Measurements from ENCODE around the gene CXXC1.
A peak's percentile ranks its signal among the peaks of the same experiment; 100 is the strongest.

The CXXC1 gene

DNA sequence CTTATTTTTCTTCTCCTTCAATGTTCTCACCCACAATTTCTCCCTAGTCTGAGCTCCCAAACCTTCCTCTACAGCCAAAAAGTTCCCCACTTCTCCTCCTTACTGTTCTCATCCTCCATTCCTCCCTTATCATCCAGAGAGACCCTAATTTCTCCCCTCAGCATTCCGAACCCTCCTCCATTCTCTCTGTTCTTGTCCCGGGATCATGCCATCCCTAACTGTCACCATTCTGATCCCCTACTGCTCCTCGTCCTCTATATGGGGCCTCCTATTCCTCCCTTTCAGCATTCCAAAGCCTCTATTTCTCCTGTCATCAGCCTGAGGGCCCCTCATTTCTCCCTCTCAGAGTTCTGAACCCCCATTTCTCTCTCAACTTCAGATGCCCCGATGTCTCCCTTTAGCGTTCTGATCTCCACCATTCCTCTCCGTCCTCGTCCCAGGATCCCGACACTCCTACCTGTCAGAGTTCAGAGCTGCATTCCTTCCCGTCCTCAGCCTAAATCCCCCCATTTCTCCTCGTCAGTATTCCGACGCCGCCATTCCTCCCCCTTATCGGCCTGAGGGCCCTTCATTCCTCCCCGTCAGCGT, 6.7 kb downstream of the CXXC1 start:
- Histone ChIP-seq H3K27me3 (no peaks in the 10 kb centered on the region), H3K36me3 (peaks cover 69% of the 10 kb centered on the region), H3K27ac (peak overlapping the region; percentile 92), H3K9me3 (no peaks in the 10 kb centered on the region), H3K4me1 (ENCODE audit: control insufficient read depth in 1 of 2, insufficient read depth in 1 of 2, low read depth in 1 of 2, low read length in 1 of 2) (peaks cover 21 to 28% of the 10 kb centered on the region in 2 experiments), H3K4me3 (ENCODE audit: low read depth in 1 of 2, low read length in 1 of 2) (peak overlapping the region; percentile 85 to 100)
- TF ChIP-seq, protein P1, sequence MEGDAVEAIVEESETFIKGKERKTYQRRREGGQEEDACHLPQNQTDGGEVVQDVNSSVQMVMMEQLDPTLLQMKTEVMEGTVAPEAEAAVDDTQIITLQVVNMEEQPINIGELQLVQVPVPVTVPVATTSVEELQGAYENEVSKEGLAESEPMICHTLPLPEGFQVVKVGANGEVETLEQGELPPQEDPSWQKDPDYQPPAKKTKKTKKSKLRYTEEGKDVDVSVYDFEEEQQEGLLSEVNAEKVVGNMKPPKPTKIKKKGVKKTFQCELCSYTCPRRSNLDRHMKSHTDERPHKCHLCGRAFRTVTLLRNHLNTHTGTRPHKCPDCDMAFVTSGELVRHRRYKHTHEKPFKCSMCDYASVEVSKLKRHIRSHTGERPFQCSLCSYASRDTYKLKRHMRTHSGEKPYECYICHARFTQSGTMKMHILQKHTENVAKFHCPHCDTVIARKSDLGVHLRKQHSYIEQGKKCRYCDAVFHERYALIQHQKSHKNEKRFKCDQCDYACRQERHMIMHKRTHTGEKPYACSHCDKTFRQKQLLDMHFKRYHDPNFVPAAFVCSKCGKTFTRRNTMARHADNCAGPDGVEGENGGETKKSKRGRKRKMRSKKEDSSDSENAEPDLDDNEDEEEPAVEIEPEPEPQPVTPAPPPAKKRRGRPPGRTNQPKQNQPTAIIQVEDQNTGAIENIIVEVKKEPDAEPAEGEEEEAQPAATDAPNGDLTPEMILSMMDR (IDR thresholded peaks at IDR 0.05): no peak

GRCh38 chr18:50279752-50280151, 7.7 kb downstream of the CXXC1 start:
- Histone ChIP-seq H3K4me3 (ENCODE audit: low read depth in 1 of 2, low read length in 1 of 2) (peak overlapping the region in 1 of 2 experiments; percentile 4), H3K4me1 (ENCODE audit: control insufficient read depth in 1 of 2, insufficient read depth in 1 of 2, low read depth in 1 of 2, low read length in 1 of 2) (peaks cover 21 to 28% of the 10 kb centered on the region in 2 experiments), H3K27ac (no peak overlapping the region), H3K9me3 (no peaks in the 10 kb centered on the region), H3K27me3 (no peaks in the 10 kb centered on the region), H3K36me3 (peaks cover 69% of the 10 kb centered on the region)
- TF ChIP-seq, protein P1 (IDR thresholded peaks at IDR 0.05): no peak

- Histone ChIP-seq H3K27me3 (no peaks in the 10 kb centered on the region), H3K4me1 (ENCODE audit: control insufficient read depth in 1 of 2, insufficient read depth in 1 of 2, low read depth in 1 of 2, low read length in 1 of 2) (peaks cover 21 to 28% of the 10 kb centered on the region in 2 experiments), H3K4me3 (ENCODE audit: low read depth in 1 of 2, low read length in 1 of 2) (no peak overlapping the region), H3K27ac (no peak overlapping the region), H3K36me3 (peaks cover 69% of the 10 kb centered on the region), H3K9me3 (no peaks in the 10 kb centered on the region)
- TF ChIP-seq, protein P1 (IDR thresholded peaks at IDR 0.05): no peak
Observed at GRCh38 chr18:50277942-50278341, 9.6 kb downstream of the CXXC1 start.

- peaks cover 23 to 32% of the 10 kb centered on the region in 2 experiments for H3K4me1 ChIP-seq (ENCODE audit: control insufficient read depth in 1 of 2, insufficient read depth in 1 of 2, low read depth in 1 of 2, low read length in 1 of 2)
- no peaks in the 10 kb centered on the region for H3K9me3 ChIP-seq
- TF ChIP-seq, protein P1 (IDR thresholded peaks at IDR 0.05): no peak
- peaks cover 76% of the 10 kb centered on the region for H3K36me3 ChIP-seq
- no peak overlapping the region for H3K27ac ChIP-seq
- no peak overlapping the region for H3K4me3 ChIP-seq (ENCODE audit: low read depth in 1 of 2, low read length in 1 of 2)
- H3K27me3 ChIP-seq: no peaks in the 10 kb centered on the region
Observed at GRCh38 chr18:50276452-50276851, 11.0 kb downstream of the CXXC1 start.

DNA sequence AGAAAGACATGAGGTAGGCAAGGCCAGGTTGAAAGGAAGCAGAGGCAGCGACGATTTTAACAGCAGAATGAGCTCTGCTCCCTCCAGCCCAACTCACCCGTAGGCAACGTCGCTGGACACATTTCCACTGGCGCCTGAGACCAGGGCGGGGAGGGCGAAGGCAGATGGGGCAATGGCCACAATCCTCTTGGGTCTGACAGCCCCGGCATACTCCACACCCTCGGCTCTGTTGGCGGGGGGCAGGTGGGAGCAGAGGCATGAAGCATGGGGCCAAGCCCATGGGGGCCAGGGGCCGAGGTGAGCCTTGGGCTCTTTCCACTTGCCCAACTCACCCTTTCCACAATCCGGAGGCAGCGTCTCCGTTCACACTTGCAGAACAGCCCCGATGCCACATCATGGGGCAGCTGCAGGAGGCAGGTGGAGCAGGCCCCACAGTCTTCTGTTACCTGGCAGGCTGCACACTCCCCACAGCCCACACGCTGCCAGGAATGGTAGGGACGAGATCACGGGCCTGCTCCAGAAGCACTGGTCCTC, 11.9 kb downstream of the CXXC1 start:
- no peaks in the 10 kb centered on the region for H3K27me3 ChIP-seq
- TF ChIP-seq, protein P1 (IDR thresholded peaks at IDR 0.05): no peak
- H3K9me3 ChIP-seq: no peaks in the 10 kb centered on the region
- no peak overlapping the region for H3K27ac ChIP-seq
- peaks cover 27 to 32% of the 10 kb centered on the region in 2 experiments for H3K4me1 ChIP-seq (ENCODE audit: control insufficient read depth in 1 of 2, insufficient read depth in 1 of 2, low read depth in 1 of 2, low read length in 1 of 2)
- no peak overlapping the region for H3K4me3 ChIP-seq (ENCODE audit: low read depth in 1 of 2, low read length in 1 of 2)
- peaks cover 85% of the 10 kb centered on the region for H3K36me3 ChIP-seq

Data from neutrophil (primary cell).